GM21360 (cell line): ENCODE measurements around the gene ITPK1.
A peak's percentile ranks its signal among the peaks of the same experiment; 100 is the strongest.
"Not testable (repeated sequence)": the region's sequence is repeated elsewhere in the genome, so short reads cannot be mapped to it uniquely, and the experiment has no call there.

Source experiments
- ATAC-seq: cut with Tn5 transposase; IDR thresholded peaks from one replicate; pipeline ENCODE4 v1.9.1; 2021; ENCODE audit warnings: mild to moderate bottlenecking, moderate library complexity; ENCODE audit not compliant: unreplicated experiment

Gene ITPK1

GRCh38 chr14:93115821-93116675 lies at the start of gene ITPK1:
TSS of gene ITPK1 (minus strand) at chr14:93115925. CDS start at chr14:93115163, 762 bp downstream.
- ATAC-seq: peak; percentile 43

GRCh38 chr14:93163564-93163963 lies 47.8 kb upstream of the ITPK1 start:
- no peak for ATAC-seq

- ATAC-seq: no peak
Observed at GRCh38 chr14:93161411-93161940, 45.8 kb upstream of the ITPK1 start.

GRCh38 chr14:93160353-93160801 lies 44.7 kb upstream of the ITPK1 start:
- ATAC-seq: no peak

GRCh38 chr14:93159625-93160352 lies 44.1 kb upstream of the ITPK1 start:
- ATAC-seq: not testable (repeated sequence)

- not testable (repeated sequence) for ATAC-seq
Observed at GRCh38 chr14:93158349-93158748, 42.6 kb upstream of the ITPK1 start.

- ATAC-seq: no peak
Observed at GRCh38 chr14:93156693-93157369, 41.1 kb upstream of the ITPK1 start.

- no peak for ATAC-seq
Observed at GRCh38 chr14:93155667-93156066, 39.9 kb upstream of the ITPK1 start.

- ATAC-seq: no peak
Observed at GRCh38 chr14:93153121-93153520, 37.4 kb upstream of the ITPK1 start.

- ATAC-seq: no peak
Observed at GRCh38 chr14:93150227-93151208, 34.8 kb upstream of the ITPK1 start.

GRCh38 chr14:93148979-93149378 lies 33.3 kb upstream of the ITPK1 start:
- ATAC-seq: no peak

GRCh38 chr14:93146119-93146518 lies 30.4 kb upstream of the ITPK1 start:
- ATAC-seq: no peak

- no peak for ATAC-seq
Observed at GRCh38 chr14:93142854-93143652, 27.3 kb upstream of the ITPK1 start.

- ATAC-seq: no peak
Observed at GRCh38 chr14:93137864-93138263, 22.1 kb upstream of the ITPK1 start.

- not testable (repeated sequence) for ATAC-seq
Observed at GRCh38 chr14:93136508-93136907, 20.8 kb upstream of the ITPK1 start.

- no peak for ATAC-seq
Observed at GRCh38 chr14:93136009-93136408, 20.3 kb upstream of the ITPK1 start.

- ATAC-seq: no peak
Observed at GRCh38 chr14:93135399-93135798, 19.7 kb upstream of the ITPK1 start.

GRCh38 chr14:93133464-93133863 lies 17.7 kb upstream of the ITPK1 start:
- no peak for ATAC-seq

GRCh38 chr14:93132472-93133065 lies 16.8 kb upstream of the ITPK1 start:
- ATAC-seq: no peak
